HepG2 (cell line): ENCODE data around the gene ABHD1. TPM values are rescaled to one million over a fixed set of nuclear protein-coding genes. Genes with fewer than 3 reads are reported as not detected.

Experiments used
- CREM ChIP-seq, 2 experiments: sonication (generic) in 1 of 2; formaldehyde crosslinking in 1 of 2; IDR thresholded peaks; 2 replicates each; pipeline versions ENCODE4 v1.4.0 to v1.6.1; 2016 to 2020; ENCODE audit warnings: antibody characterized with exemption in 1 of 2, mild to moderate bottlenecking in 1 of 2, missing genetic modification reagents in 1 of 2
- GABPA ChIP-seq, 2 experiments: IDR thresholded peaks; 2 replicates each; pipeline ENCODE4 v1.6.1; 2011 to 2016; ENCODE audit warnings: low read depth in 2 of 2, low read length in 1 of 2, missing biosample characterization in 1 of 2, missing genetic modification characterization in 1 of 2
- HOXA3 ChIP-seq: sonication (generic); formaldehyde crosslinking; IDR thresholded peaks from 2 replicates; pipeline ENCODE4 v1.5.0; 2020; ENCODE audit warnings: missing genetic modification reagents
- STAG1 ChIP-seq: sonication (generic); formaldehyde crosslinking; IDR thresholded peaks from 2 replicates; pipeline ENCODE4 v1.4.0; 2020; ENCODE audit warnings: missing genetic modification reagents
- ZFP36L1 ChIP-seq: sonication (generic); formaldehyde crosslinking; IDR thresholded peaks from 2 replicates; pipeline ENCODE4 v1.8.0; 2022; ENCODE audit warnings: mild to moderate bottlenecking, missing genetic modification reagents, moderate library complexity
- ZNF232 ChIP-seq: sonication (generic); formaldehyde crosslinking; IDR thresholded peaks from 2 replicates; pipeline ENCODE4 v1.4.0; 2020; ENCODE audit warnings: missing genetic modification reagents, borderline replicate concordance
- ZNF614 ChIP-seq: IDR thresholded peaks from 2 replicates; pipeline ENCODE4 v1.6.1; 2018; ENCODE audit warnings: missing biosample characterization, missing genetic modification reagents, inconsistent platforms, borderline replicate concordance
- ZNF615 ChIP-seq: sonication (generic); formaldehyde crosslinking; IDR thresholded peaks from 2 replicates; pipeline ENCODE4 v1.5.0; 2020; ENCODE audit warnings: mild to moderate bottlenecking, missing genetic modification reagents, borderline replicate concordance
- ZNF619 ChIP-seq: sonication (generic); formaldehyde crosslinking; IDR thresholded peaks from 2 replicates; pipeline ENCODE4 v1.4.0; 2020; ENCODE audit warnings: mild to moderate bottlenecking, missing genetic modification reagents
- ZNF710 ChIP-seq: sonication (generic); formaldehyde crosslinking; IDR thresholded peaks from 2 replicates; pipeline ENCODE4 v1.5.0; 2020; ENCODE audit warnings: mild to moderate bottlenecking, missing genetic modification reagents, borderline replicate concordance
- ZNF775 ChIP-seq: sonication (generic); formaldehyde crosslinking; IDR thresholded peaks from 2 replicates; pipeline ENCODE4 v1.4.0; 2020; ENCODE audit warnings: missing genetic modification reagents, mild to moderate bottlenecking, moderate library complexity, borderline replicate concordance
- polyA plus RNA-seq, 8 experiments: library from polyadenylated mRNA; depleted of rRNA in 3 of 8; stranded (reverse) in 7 of 8; unstranded in 1 of 8; fragments of >200 nt; fragmentation: Illumina TruSeq in 4 of 8; extraction: Trizol in 4 of 8; gene quantifications; 2 replicates each; pipeline versions ENCODE4 v1.2.1 to v1.2.3, GENCODE V29; 2011 to 2016; ENCODE audit warnings: low read depth in 4 of 8, missing spikeins in 1 of 8, mixed read lengths in 1 of 8; ENCODE audit not compliant: insufficient read depth in 1 of 8
- total RNA-seq, 5 experiments: library from RNA; depleted of rRNA; stranded (reverse); fragments of >200 nt; fragmentation: Illumina TruSeq; extraction: Trizol; gene quantifications; 2 replicates each; pipeline ENCODE4 v1.2.3, GENCODE V29; 2016; ENCODE audit warnings: low read depth in 1 of 5
- TF ChIP-seq, protein P1 (sequence below): sonication (generic); formaldehyde crosslinking; IDR thresholded peaks from 2 replicates; pipeline ENCODE4 v1.5.0; 2020; ENCODE audit warnings: mild to moderate bottlenecking, missing genetic modification reagents, borderline replicate concordance
- TF ChIP-seq, protein P2 (sequence below): sonication (generic); formaldehyde crosslinking; IDR thresholded peaks from 2 replicates; pipeline ENCODE4 v1.4.0; 2020; ENCODE audit warnings: missing genetic modification reagents, mild to moderate bottlenecking, borderline replicate concordance

Gene ABHD1
- total and polyA plus RNA-seq, 2 of the 13 experiments (the other 11 are each of a cell fraction or from before 2014, with no cell fraction given): 0.04 to 0.81 TPM

GRCh38 chr2:27125104-27125503 lies 1.5 kb downstream of the ABHD1 start (continued):
- TF ChIP-seq, protein P1, sequence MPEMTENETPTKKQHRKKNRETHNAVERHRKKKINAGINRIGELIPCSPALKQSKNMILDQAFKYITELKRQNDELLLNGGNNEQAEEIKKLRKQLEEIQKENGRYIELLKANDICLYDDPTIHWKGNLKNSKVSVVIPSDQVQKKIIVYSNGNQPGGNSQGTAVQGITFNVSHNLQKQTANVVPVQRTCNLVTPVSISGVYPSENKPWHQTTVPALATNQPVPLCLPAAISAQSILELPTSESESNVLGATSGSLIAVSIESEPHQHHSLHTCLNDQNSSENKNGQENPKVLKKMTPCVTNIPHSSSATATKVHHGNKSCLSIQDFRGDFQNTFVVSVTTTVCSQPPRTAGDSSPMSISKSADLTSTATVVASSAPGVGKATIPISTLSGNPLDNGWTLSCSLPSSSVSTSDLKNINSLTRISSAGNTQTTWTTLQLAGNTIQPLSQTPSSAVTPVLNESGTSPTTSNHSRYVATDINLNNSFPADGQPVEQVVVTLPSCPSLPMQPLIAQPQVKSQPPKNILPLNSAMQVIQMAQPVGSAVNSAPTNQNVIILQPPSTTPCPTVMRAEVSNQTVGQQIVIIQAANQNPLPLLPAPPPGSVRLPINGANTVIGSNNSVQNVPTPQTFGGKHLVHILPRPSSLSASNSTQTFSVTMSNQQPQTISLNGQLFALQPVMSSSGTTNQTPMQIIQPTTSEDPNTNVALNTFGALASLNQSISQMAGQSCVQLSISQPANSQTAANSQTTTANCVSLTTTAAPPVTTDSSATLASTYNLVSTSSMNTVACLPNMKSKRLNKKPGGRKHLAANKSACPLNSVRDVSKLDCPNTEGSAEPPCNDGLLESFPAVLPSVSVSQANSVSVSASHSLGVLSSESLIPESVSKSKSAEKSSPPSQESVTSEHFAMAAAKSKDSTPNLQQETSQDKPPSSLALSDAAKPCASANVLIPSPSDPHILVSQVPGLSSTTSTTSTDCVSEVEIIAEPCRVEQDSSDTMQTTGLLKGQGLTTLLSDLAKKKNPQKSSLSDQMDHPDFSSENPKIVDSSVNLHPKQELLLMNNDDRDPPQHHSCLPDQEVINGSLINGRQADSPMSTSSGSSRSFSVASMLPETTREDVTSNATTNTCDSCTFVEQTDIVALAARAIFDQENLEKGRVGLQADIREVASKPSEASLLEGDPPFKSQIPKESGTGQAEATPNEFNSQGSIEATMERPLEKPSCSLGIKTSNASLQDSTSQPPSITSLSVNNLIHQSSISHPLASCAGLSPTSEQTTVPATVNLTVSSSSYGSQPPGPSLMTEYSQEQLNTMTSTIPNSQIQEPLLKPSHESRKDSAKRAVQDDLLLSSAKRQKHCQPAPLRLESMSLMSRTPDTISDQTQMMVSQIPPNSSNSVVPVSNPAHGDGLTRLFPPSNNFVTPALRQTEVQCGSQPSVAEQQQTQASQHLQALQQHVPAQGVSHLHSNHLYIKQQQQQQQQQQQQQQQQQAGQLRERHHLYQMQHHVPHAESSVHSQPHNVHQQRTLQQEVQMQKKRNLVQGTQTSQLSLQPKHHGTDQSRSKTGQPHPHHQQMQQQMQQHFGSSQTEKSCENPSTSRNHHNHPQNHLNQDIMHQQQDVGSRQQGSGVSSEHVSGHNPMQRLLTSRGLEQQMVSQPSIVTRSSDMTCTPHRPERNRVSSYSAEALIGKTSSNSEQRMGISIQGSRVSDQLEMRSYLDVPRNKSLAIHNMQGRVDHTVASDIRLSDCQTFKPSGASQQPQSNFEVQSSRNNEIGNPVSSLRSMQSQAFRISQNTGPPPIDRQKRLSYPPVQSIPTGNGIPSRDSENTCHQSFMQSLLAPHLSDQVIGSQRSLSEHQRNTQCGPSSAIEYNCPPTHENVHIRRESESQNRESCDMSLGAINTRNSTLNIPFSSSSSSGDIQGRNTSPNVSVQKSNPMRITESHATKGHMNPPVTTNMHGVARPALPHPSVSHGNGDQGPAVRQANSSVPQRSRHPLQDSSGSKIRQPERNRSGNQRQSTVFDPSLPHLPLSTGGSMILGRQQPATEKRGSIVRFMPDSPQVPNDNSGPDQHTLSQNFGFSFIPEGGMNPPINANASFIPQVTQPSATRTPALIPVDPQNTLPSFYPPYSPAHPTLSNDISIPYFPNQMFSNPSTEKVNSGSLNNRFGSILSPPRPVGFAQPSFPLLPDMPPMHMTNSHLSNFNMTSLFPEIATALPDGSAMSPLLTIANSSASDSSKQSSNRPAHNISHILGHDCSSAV (CRISPR knock-in tag): no peak
- TF ChIP-seq ZNF614 (CRISPR knock-in tag): no peak
- no peak for TF ChIP-seq ZNF232
- no peak for TF ChIP-seq GABPA (IDR thresholded peaks at IDR 0.05; ENCODE audit: low read depth, low read length)
- TF ChIP-seq GABPA (CRISPR knock-in tag; IDR thresholded peaks at IDR 0.05; ENCODE audit: low read depth): no peak
- TF ChIP-seq ZFP36L1 (CRISPR knock-in tag): no peak
- TF ChIP-seq ZNF619 (CRISPR knock-in tag): no peak
- no peak for TF ChIP-seq ZNF615
- TF ChIP-seq, protein P2, sequence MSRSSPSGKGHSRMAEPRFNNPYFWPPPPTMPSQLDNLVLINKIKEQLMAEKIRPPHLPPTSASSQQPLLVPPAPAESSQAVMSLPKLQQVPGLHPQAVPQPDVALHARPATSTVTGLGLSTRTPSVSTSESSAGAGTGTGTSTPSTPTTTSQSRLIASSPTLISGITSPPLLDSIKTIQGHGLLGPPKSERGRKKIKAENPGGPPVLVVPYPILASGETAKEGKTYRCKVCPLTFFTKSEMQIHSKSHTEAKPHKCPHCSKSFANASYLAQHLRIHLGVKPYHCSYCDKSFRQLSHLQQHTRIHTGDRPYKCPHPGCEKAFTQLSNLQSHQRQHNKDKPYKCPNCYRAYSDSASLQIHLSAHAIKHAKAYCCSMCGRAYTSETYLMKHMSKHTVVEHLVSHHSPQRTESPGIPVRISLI: no peak
- TF ChIP-seq ZNF710: no peak
- no peak for TF ChIP-seq ZNF775
- no peak for TF ChIP-seq HOXA3 (CRISPR knock-in tag)
- TF ChIP-seq CREM (IDR thresholded peaks at IDR 0.05): no peak
- no peak for TF ChIP-seq CREM (CRISPR knock-in tag; IDR thresholded peaks at IDR 0.05)
- no peak for TF ChIP-seq STAG1 (CRISPR knock-in tag)
